ENCODE measurements around the gene UNC93B1.

The UNC93B1 gene

DNA sequence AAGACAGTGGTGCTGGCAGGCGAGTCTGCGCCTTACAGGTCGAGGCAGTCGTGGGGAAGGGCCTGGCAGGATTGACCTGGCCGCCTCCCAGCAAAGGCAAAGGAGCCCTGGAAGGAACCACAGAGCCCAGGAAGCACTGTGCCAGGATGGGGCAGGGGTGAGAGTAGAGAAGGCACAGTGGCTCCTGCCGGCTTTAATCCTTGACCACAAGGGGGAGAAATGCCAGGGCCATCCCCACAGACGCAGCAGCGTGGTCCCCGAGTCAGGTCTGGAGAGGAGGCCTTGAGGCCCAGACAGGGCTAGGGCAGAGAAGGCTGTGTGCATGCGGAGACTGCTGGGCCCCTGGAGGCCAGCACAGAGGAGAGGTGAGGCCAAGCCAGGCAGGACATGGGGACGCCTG, 16.7 kb upstream of the UNC93B1 start:
- no peak for DNase-seq

DNA sequence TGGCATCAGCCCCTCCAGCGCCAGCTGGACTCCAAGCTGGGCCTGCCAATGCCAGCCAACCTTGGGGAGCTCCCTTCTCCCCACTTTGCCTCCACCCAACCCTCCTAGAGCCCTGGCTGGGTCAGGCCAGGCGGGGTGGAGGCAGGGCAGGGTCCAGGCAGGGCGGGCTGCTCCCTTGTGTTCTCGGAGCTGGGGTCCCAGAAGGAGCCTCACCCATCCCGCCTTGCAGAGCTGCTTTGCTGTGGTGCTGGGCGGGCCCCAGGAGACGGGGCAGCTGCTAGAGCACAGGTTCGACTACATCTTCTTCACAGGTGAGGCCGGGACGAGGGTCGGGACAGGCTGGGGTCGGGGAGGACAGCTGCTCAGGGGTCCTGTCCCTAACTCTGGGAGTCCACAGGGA, 15.6 kb upstream of the UNC93B1 start:
- DNase-seq: no peak

DNA sequence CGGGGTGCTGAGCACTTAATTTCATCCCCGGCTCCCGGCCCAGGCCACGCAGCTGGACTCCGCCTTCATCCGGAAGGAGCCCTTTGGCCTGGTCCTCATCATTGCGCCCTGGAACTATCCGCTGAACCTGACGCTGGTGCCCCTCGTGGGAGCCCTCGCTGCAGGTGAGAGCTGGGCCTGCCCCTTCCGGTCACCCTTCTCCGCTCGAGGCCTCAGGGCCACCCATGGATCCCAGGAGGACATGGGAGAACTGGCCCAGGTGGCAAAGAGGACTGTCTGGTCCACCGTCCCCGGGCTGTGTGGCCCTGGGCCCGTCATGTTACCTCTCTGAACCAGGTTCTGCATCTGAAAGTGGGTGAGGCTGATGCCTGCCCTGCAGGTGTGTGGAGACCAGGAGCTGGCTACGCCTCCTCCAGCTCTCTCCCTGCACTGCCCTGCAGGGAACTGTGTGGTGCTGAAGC, 14.9 kb upstream of the UNC93B1 start:
- DNase-seq: no peak

DNA sequence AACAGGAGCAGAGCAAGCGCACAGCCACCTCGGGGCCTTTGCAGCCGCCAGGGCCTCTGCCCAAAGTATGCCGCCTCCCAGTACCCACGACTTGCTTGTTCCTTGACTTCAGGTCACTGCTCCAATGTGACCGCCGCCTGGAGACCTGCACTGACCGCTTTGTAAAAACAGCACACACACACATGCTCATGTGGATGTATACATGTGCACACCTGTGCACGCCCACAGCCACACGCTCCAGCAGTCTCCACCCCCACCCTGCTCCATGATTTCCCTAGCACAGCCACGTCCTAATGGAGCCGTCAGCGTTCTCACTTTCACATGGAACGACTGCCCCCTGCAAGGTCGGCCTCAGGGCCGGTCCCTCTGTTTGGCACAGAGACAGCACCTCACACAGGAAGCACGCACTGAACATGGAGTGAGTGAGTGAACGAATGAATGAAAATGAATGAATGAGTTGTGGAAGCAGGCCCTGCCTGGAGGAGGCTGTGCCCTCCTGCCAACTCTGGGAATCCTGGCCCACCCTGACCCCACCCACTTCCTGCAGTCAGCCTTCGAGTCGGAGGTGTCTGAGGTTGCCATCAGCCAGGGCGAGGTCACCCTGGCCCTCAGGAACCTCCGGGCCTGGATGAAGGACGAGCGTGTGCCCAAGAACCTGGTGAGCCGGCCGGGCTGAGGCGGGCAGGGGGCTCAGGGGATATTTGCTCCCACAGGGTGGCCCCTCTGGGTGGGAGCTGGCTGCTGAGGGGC, 14.3 kb upstream of the UNC93B1 start:
- DNase-seq: no peak

DNA sequence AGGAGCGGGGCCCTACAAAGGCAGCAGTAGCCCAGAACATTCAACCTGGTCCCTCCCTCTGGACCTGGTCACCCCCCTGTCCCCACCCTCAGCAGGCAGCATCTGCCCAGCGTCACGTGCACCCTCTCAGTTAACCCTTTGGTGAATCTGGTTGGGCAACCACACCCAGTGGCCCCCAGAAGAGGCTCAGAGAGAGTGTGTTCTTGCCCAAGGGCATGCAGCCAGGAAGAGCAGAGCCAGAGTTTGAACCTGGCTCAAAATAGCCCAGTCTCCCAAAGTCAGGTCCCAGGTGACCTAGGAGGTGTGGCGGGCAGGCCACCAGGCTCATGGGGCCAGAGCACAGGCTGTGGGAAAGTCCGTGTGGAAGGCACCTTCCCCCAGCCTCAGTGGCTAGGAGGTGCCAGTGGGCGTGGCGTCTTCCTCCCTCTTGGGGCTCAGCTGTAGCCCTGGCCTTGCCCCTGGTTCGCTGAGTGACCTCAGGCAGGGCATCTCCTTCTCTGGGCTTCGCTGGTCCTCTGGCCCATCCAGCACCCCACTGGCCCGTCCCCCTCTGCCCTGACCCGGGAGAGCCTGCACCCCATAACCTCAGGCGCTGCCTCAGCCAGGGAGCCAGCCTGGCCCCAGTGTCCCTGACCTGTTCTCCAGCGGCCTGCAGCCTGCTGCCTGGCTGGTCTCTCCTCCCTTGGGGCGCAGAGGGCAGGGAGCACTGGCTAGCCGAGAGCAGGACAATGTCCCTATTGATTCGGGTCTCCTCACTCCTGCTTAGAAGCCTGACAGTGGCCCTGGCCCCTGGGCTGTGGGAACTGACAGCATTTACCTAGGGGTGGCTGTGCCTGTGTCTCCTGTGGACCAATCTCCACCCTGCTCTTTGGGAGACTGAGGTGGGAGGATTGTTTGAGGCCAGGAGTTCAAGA, 13.3 kb upstream of the UNC93B1 start:
- DNase-seq: no peak

DNA sequence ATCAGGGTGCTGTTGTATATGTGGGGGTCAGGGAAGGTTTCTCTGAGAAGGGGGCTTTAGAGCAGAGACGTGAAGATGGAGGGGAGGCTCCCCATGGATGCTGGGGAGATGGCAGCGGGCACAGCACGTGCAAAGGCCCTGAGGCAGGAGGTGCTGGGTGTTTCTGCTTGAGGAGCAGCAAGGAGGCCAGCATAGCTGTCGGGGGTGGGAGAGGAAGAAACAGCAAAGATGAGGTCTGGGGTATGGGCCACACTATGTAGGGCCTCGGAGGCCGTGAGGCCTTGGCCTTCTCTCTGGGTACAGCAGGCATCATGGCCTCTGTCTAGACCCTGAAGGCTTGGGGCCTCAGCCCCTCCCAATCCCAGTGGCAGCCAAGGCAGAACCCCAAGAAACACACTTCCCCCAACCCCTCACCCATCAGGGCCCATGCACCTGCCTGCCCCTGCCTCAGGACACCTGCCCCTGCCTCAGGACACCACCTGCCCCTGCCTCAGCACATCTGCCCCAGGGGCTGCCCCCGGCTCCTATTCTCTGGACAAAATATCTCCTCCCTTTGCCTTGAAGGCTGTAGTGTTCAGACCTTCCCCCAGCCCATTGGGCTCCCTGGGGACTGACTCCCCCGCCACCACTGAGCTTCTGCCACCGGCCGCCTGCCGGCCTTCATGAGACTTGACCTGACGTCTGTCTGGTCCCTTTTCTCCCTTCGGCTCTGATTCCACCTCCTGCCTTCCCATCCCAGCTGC, 12.4 kb upstream of the UNC93B1 start:
- no peak for DNase-seq

DNA sequence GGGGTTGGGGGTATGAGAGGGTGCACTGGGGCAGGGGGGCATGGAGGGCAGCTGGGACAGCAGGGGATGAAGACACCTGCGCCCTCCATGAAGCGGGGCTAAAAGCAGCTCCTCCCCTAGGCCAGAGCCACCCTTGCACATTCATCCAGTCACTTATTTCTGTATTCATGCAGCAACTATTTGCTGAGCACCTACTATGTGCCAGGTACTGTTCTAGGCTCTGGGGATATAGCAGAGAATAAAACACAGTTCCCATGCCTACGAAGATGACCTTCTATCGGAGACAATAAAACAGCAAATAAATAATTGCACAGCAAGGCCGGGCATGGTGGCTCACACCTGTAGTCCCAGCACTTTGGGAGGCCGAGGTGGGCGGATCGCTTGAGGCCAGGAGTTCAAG, 11.6 kb upstream of the UNC93B1 start:
- DNase-seq: no peak

DNA sequence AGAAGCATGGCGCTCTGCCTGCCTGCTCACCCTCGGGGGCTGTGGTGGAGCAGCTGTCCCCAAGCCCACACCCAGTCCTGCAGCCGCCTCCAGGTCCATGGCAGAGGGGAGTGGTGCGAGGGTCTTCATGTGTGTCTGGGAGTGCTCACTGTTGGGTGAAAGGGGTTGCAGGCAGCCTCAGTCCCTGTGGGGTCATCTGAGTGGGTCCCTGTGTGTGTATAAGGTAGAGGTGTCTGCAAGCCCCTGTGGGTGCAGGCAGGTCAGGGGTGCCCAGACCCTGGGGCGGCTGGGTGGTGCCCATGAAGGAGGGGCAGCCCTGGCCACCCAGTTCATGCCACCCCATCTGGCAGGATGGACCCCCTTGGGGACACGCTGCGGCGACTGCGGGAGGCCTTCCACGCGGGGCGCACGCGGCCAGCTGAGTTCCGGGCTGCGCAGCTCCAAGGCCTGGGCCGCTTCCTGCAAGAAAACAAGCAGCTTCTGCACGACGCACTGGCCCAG, 11.1 kb upstream of the UNC93B1 start:
- no peak for DNase-seq

DNA sequence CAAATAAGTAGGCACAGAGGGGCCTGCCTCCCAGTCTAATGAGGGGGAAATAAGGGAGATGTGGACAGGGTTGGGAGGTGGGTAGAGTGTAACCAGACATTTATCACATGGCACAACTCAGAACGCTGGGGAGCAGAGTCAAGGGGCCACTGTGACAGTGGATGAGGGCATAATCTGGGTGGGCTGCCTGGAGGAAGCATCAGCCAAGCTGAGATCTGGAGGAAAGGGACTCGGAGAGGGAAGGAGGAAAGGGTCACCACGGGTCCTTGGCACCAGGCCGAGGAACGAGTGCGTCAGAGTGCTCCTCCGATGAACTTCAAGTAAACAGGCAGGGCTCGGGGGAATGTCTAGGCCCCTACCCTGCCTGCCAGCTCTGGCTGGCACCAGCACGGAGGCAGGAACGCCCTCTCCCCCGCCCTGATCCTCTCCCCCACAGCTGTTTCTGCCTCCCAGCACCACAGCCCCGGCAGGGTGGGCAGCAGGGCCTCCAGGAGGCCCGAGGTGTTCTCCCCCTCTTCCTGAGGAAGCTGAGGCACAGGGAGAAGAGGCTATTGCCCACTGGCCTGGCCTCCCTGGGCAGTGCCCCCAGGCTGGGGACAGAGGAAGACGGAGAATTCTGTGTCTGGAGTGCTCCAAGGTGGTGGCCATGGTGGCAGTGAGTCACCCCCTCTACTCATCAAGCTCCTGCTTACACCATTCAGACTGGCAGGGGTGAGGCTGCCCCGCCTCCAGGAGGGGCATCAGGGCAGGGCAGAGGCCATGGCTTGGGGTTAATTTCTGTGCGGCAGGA, 10.5 kb upstream of the UNC93B1 start:
- peak; percentile 17 for DNase-seq

DNA sequence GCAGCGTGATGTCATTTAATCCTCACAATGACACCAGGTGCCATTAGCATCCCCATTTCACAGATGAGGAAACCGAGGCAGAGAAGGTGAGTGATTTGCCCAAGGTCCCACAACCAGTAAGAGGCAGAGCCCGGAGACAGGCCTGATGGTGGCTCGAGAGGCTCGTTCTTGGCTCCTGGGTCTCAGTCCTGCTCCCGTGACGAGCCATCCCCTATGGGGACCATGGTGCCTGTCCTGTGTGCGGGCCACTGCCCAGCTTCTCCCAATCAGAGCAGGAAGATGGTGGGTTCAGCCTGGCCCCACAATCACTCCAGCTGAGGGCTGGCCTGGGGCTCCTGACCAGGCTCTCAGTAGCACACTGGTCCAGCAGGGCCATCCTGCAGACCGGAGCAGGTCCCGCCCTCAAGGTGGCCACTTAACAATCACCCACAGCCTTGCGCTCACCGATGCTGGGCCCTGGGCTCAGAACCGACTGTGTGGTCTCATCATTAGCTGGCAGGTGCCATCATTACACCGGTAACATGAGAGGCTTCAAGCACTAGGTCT, 9.8 kb upstream of the UNC93B1 start:
- no peak for DNase-seq

DNA sequence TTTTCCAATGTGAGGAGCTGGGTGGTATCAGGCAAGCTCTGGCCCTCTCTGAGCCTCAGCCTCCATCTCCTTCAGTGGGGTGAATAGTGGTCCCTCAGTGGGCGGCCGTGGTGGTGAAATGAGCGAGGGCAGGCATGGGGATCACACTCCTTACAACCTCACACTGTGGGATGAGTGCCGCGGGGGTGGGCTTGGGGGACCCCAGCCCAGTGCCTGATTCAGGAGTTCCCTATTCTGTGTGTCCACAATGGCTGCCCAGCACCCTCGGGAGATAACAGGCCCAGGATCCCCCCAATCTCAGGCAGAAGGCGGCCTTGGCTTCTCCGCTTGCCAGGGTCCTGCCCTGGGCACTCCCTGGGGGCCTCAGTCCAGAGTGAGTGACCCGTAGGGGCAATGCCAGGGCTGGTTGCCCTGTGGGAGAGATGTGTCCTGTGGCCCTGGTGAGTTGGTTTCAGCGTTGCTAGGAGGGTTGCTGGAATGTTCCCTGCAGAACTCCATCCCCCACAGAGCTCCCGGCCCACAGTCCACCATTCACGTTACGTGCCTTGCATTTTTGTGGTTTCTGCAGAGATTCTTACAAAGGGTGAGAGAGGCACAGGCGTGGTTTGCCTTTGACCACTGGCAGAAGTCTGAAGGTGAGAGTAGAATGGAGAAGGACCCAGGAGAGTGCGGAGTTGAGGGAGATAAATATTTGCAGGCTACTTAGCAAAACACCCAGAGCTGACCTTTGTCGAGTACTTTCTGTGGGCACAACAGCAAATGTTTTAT, 9.1 kb upstream of the UNC93B1 start:
- DNase-seq: no peak

DNA sequence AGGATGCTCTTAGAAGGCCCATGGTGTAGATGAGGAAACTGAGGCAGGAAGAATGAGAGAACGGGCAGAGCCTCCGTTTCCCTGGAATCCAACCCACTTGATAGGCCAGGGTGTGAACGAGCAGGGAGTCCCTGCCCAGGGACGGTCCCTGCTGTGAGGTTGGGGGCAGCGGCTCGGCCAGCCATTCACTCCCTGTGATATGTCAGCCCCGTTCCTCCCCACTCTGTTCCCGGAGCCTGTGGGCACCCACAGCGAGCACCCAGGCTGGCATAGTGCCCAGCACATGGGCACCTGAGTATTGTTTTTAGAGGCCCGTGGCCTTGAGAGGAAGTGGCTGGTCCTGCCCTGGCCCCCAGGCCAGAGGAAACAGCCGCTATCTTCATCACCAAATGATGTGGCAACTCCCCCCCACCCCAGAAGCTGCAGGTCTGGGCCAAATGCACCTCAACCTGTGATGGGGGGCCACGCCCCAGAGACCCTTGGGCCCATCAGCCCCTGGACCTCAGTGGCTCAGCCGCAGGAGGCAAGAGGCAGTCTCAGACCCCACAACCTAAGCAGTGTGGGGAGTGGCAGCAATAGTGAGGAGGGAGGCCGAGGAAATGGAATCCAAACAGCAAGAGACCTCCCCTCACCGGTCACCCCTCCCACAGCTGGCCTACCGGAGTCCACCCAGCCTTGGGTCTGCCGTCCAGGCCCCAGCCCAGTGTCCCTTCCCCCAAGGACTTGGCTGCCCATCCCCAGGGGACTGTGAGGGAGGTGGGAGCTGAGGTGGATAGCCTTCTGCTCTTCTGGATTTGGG, 8.3 kb upstream of the UNC93B1 start:
- DNase-seq: no peak

DNA sequence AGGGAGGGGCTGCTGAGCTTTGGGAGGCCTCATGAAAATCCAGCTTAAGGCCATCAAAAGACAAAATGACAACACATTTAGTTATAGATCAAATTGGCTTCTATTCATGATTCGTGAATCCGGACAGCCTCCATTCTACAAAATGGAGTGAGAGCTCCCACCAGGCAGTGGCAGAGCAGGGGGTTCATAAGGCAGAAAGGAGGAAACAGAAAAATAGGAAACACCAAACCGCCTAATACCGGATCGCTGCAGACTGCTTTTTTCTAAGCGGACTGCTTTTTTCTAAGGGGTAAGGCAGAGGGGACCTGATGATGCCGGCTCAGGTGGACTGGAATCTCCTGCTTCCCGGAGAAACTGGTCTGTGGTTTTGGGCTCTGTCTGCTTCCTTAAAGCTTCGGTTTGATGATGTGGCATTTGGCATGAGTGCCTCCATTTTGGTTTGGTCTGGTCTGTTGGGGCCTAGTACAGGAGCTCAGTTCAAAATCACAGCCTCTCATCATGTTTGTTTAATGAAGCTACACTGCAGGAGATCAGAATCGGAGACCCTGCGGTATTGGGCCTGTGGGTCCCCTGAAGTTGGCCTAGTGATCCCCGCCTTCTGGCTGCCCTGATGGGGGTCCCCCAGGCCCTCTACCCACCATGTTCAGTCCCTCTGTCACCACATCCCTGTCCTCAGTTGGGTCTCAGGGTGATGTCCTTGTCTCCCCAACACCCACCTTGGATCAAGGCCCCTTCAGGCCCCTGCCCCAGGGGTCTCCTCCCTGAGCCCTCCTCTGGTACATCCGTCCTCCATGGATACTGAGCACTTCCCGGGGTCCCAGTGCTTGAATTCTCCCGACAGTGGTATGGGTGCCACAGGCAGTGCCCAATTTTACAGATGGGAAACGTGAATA, 7.4 kb upstream of the UNC93B1 start:
- no peak for DNase-seq

DNA sequence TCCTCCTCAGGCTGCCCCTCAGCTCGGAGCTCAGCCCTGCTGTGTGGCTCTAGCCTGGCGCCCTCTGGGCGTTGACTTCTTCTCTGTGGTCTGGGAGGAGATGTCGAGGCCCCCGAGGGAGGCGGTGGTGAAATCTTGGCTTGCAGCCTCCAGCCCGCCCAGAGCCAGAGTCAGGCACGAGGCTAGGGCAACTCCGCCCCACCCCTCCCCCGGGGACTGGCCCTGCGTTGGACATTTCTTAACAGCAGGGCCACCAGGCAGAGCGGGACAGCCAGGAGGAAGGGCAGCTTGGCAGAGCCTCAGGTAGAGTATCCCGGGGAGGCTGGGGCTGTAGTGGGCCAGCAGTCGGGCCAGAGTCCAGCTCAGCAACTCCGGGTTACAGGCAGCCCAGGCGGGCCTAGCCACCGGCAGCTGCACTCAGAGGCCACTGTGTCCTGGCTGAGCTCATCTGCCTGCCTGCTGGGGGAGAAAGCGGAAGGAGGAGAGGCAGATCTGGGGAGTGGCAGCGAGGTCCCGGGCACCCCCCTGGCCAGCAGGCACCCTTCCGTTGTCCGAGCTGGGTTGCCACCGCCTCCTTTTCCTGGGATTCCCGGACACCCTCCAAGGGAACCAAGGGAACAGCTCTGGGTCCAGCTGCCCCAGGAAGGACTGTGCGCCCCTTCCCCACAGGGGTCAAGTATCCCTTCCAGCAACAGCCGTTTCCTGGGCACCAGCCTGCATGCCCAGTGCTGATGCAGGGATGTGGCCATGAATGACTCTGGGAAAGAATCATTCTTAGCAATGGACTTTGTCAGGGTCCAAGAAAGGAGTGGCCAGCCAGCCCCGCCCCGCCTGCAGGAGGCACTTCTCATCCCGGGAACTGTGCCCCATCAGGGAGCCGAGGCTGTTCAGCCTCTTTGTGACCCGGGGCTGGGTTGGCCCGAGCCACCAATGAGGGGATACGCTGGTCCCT, 6.5 kb upstream of the UNC93B1 start, which contains the start of gene ALDH3B1:
Gene ALDH3B1 (plus strand): TSS at position 238 of the 952 bp plus-strand sequence. CDS start 4,971 bp downstream, outside the sequence.
- no peak for DNase-seq

DNA sequence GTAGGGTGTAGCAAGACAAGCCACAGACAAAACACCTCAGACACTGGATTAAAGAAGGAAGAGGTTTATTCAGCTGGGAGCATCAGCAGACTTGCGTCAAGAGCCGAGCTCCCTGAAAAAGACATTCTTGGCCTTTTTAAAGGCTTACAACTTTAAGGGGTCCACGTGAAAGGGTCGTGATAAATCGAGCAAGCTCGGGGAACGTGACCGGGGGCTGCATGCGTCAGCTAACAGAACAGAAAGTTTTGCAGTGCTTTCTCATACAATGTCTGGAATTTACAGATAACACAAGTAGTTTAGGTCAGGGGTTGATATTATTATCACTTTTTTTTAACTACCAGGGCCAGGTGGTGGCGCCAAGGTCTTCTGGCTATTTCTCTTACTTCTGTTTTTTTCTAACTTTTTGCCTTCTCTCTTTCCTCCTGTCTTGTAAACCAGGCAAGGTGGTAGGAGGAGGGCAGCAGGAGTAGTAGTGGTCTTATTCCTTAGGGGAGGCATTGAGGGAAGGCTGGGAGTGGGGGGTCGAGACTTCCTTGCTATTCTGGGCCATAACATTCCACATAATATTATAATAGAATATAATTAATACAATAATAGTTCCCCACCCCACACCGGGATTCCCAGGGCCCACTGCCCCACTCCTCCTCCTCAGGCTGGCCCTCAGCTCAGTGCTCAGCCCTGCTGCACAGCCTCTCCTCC, 5.6 kb upstream of the UNC93B1 start:
- no peak for DNase-seq

DNA sequence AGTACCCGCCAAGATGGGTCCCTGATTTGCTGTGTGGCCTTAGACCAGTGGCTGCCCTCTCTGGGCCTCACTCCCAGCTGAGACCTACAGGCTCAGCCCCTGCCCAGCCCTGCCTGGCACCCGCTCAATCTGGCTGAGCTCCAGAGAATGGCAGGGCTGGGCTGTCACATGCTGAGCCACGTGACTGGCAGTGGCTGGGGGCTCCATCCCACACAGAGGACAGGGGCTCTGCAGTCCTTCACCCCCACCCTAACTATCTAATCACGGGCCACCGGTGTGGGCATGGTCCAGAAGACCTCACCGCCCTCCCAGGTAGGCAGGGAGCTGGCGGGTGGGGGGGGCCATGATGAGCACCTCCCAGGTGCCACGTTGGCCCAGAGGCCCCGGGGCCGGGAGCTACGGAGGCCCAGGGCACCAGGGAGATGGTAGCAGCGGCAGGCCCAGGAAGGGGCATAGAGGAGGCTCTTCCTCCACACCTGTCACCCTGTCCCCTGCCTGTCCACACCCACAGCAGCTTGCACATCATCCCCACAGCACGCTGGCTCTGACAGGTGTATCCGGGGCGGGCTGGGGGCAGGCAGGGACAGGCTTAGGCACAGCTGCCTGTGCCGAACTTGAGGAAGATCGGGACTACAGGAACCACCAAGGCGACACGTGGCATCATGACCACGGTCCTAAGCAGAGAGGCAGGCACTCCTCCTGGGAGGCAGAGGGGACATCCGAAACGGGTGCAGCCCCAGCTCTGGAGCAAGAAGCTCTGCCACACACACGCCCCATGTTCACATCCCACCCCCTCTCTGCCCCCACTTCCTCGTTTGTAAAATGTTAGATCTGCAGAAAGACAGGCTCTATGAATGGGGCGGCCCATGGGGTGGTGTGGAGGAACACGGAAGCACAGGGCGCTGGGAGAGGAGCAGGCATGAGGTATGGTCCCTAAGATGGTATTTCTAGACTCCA, 4.8 kb upstream of the UNC93B1 start:
- no peak for DNase-seq

All from DMS79 (cell line).